Measurements from ENCODE around the gene TLE6.
"Not testable (repeated sequence)": the region's sequence is repeated elsewhere in the genome, so short reads cannot be mapped to it uniquely, and the experiment has no call there.

Gene TLE6

DNA sequence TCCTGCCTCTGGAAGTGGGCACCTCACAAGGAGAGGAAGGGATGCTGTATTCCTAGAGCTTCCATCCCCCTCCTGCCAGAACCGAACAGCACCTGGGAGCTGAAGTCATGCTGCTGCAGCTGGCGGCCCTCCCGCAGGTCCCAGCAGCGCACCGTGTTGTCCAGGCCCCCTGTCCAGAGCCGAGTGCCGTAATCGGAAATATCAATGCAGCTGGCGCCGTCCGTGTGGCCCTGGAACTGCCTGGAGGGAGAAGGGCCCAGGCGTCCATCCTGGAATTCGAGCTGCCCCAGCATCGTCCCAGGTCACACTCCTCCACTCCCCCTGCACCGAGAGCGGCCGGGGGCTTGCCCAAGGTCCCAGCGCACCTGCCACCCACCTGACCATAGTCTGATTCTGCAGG is 28.0 kb downstream of the TLE6 start:
- no peak for DNase-seq

DNA sequence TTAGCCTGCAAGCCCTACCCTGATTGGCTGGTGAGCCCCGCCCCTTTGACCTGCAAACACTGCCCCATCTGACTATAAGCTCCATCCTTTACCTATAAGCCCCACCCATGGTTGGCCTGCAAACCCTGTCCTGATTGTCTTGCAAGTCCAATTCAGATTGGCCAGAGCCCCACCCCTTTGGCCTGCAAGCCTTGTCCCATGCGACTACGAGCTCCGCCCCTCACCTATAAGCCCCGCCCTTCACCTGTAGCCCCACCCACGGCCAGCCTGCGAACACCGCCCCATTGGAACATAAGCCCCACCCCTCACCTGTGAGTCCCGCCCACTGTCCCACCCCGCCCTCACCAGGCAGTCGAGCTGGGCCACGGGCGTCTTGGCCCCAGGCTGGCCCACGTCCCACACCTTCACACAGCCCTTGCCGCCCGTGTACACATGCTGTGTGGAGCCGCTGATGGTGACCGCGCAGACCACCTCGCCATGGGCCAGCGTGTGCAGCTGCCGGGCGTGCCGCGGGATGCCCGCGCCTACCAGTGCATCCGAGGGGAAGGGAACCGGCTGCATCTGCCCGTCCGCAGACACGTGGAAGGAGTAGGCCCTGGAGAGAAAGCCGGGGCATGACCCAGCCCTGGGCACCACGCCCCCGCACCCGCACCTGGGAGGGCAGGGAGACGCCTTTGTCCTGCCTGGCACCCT is 28.9 kb downstream of the TLE6 start:
- DNase-seq = peak; percentile 18

DNA sequence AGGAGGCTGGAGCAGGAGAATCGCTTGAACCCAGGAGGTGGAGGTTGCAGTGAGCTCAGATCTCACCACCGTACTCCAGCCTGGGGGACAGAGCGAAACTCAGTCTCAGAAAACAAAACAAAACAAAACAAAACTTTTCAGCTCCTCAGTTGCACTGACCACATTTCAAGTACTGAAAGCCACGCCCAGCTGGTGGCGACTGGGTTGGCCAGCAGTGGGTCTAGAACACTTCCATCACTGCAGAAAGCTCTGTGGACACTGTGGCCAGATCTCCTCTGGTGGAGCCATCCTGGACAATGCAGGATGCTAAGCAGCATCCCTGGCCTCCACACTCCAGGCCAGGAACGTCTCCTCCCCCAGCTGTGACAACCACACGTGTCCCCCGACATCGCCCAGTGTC is 30.6 kb downstream of the TLE6 start:
- peak; percentile 50 for DNase-seq

DNA sequence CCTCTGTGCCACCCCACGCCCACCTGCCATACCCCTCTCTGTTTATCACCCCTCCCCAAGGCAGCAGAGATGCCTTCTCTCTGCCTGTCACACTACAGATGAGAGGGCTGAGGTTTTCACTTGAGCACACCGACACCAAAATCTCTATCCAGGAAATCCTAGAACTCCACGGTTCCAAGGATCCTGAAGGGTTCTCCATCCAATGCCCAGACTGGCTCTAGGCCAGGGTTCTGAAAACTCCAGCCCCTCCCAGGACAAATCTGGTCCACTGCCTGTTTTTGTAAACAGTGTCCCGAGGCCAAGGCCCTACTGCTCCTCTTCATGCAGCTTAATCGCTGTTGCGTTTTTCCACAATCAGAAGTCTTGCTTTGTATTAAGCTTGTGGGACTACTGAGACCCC is 31.6 kb downstream of the TLE6 start:
- no peak for DNase-seq

DNA sequence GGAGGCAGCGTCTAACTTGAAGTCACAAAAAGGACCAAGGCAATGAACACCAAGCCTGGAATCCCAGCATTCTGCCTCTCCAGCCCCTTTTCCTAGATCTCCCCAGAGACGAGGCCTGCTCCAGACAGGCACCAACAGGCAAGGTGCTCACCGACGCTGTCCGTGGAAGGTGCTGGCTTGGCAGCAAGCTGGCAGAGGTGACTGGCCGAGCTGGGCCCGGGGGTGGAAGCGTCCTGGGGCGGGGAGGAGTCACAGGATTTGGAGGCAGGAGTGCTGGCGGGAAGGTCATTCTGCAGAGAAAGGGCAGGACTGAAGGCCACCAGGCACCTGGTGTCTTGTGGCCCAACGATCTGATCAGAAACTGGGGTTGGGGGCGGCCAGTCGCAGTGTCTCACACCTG is 33.5 kb downstream of the TLE6 start:
- DNase-seq = no peak

DNA sequence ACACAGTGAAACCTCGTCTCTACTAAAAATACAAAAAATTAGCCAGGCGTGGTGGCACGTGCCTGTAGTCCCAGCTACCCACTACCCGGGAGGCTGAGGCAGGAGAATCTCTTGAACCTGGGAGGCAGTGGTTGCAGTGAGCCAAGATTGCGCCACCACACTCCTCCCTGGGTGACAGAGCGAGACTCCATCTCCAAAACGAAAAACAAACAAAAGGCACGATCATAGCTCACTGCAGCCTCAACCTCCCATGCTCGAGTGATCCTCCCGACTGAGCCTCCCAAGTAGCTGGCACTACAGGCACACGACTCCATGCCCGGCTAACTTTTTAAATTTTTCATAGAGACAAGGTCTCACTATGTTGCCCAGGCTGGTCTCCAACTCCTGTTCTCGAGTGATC is 34.7 kb downstream of the TLE6 start:
- not testable (repeated sequence) for DNase-seq

DNA sequence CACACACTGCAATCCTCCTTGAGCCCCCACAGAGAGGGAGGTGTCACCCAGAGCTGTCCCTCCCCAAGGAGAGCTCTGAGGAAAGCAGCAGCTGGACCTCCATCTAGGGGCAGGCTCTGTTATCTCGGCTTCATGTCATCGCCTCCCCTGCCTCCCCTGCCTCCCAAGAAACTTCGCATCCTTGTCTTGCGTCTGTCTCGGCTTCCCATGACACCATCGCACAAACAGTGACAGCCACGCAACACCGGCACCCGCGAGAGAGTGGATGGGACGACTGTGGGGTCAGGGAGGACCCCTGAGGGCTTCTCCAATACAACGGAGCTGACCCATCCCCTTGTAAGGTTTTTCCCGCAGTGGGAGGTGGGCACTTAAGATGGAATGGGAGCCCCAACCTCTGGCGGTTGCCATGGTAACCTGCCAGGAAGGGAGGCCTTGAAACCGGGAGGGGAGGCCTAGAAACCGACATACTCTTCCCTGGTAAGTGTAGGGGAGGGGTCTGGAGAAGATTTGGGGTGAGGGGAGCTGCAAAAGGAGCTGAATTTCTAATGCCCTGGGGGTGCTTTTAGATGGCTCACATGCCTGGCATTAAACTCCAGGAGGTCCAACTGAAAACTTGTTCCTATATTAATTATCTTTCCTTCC is 35.4 kb downstream of the TLE6 start:
- no peak for DNase-seq

DNA sequence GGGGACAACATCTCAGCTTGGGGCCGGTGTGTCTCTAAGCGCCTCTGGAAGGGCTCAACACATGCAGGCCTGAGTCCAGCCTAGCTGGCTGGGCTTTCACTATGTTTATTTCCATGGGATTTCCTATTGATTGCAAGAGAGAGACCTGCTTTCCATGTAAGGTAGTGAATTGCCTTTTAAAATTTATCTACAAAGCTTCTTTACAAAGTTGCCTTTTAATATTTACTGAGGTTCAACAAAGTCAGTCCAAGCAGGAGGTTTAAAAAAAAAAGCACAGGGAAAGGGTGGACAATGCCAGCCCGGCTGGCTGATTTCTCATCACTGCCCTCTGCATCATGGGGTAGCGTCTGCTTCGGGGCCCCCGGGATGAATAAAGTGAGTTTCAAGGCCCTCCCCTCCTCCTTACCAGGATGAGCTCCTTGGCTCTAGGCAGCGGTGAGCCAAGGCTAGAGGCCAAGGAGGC is 35.9 kb downstream of the TLE6 start:
- no peak for DNase-seq

DNA sequence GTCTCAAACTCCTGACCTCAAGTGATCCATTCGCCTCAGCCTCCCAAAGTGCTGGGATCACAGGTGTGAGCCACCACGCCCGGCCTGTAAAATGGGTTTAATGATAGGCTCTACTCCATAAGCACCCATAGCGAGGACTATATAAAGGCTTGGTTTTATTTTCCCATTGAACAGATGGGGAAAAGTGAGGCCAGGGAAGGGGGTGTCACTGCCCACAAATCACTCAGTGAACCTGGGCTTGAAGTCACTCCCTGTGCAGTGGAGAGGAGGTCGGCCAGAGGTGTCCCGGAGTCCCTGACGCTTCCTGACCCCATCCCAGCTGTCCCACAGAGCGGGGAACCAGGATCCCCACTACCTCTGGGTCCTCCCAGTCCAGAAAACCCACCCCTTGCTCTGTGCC is 36.8 kb downstream of the TLE6 start:
- DNase-seq = no peak

DNA sequence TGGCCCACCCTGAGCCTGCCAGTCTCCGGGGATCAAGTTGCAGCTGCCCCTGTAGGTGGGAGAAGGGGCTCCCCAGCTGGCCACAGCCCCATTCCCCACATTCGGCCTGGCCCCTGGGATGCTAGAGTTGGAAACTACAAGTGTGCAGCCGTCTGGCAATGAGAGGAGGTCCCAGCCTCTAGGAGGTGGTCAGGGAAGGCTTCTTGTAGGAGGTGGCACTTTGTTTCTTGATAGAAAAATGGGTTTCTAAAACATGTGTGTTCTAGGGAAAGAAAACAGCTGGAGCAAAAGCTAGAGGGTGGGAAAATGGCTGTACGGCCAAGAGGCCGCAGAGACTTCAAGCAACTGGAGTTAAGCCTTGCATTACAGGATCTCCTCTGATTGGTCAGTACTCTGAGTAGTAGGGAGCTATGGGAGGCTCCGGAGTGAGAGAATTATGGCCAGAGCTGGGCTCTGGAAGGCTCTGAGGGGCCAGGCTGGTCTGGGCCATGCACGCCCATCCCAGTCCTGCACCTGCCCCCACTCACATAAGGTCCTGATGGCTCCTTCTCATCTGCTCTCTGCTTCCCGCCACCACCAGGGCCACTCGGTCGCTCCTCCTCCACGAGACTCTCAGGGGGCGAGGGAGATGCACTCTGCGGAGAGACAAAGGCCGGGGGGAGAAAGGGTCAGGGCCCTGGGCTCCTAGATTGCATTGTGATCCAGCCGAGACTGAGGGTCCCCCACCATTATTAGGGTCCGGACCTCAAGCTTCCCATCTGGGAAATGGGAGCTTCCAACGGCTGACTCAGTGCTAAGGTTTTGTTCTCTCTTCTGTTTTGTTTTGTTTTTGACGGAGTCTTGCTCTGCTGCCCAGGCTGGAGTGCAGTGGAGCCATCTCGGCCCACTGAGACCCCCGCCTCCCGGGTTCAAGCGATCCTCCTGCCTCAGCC is 38.0 kb downstream of the TLE6 start:
- peak; percentile 23 for DNase-seq

DNA sequence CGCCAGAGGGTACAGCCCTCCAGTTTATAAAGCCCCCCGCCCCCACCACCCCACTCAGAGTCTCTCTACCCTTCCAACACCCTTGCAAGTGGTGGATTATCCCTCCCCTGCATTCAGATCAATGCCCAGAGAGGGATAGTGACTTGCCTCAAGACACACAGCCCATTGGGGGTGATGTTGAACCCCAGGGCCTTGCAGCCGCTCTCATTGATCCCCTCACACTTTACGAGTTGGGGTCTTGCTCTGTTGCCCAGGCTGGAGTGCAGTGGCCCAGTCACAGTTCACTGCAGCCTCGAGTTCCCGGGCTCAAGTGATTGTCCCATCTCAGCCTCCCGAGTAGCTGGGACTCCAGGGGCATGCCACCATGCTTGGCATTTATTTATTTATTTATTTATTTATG is 40.6 kb downstream of the TLE6 start:
- no peak for DNase-seq

DNA sequence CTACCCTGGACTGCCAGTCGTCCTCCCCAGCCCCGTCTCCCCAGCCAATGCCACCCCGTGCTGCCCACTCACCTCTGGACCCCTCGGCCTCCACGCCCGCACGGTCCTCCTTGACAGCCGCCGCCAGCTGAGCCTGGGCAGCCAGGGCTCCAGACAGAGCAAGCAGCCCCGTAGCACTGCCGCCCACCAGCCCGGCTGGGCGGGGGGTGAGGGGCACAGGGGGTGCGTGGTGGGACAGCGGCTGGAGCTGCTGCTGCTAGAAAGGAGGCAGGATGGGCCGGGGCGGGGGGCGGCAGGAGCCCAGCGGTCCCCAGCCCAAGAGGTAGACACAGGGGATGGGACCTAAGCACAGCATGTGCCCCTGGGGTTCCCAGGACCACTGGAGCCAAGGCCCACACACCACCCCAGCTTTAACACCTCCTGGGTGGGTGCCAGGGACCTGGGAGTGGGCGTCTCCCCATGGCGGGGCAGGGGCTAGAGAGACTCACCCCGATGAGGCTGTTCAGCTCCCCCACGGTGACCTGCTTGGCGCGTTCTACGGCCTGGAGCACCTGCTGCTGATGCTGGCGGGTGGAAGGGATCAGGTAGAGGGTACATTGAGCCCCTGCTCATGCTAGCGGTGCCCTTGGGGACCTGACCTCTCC is 42.0 kb downstream of the TLE6 start:
- DNase-seq = peak; percentile 19

DNA sequence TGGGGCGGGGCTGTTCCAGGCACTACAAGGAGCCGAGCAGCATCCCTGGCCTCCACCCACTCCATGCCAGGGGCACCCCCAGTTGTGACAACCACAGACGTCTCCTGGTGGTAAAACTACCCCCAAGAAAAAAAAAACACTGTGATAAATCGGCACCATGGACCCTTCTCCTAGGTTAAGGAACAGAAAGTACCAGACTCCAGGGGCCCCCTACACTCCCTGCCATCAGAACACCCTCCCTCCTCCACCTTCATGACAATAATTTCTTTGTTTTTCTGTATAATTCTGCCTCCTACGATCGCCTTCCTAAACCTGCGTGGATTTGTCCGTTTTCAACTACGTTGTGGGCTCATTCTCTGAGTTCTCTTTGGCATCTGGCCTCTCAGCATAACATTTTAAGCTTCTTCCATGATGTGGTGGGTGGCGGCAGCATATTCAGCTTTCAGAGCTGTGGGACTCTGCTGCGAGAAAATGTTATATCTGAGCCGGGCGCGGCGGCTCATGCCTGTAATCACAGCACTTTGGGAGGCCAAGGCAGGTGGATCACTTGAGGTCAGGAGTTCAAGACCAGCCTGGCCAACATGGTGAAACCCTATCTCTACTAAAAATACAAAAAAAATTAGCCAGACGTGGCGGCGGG is 43.1 kb downstream of the TLE6 start:
- DNase-seq = no peak

DNA sequence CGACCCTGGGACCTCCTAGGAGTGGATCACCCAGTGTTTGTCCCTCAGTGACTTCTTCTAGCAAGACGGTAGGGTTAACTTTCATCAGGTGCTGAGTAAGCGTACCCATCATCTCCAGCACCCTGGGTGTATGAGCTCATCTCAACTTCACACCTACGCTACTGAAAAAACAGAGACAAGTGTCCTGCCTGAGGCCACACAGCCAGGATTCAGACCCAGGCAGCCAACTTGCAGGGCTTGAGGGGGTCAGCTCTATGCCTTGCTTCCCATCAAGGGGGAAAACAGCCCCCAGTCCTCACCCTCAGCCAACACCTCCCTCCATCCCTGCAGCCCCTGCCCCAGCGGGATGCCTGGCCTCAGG is 47.1 kb downstream of the TLE6 start:
- peak; percentile 48 for DNase-seq

DNA sequence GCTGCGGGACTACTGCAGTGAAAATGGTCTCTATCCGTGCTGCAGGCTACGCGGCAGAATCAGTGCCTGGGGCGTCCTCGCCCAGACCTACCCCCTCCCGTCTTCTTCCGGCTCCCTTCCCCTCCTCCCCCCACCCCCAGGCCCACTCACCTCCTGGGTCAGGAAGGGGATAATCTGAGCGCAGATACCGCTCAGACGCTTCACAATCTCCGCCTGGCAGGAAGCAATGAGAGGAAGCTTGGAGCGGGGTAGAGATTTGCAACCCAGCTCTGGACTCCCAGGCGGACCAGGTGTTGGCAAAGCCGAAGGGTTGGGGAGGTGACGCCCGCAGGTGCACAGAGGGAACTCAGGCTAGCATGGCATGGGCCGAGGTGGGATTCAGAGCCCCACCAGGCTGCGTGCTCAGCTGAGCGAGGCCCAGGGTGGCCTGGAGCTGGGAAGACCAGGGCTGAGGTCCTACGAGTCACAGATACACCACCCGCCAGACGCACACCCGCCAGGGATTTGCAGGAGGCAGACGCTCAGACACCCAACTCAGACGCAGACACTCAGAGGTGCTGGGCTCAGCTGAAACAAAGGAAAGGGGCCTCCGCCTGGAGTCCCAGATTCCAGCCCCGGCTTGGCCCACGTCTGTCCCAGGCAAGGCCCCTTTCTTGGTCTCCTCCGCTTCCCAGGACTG is 47.6 kb downstream of the TLE6 start:
- DNase-seq = peak; percentile 69

DNA sequence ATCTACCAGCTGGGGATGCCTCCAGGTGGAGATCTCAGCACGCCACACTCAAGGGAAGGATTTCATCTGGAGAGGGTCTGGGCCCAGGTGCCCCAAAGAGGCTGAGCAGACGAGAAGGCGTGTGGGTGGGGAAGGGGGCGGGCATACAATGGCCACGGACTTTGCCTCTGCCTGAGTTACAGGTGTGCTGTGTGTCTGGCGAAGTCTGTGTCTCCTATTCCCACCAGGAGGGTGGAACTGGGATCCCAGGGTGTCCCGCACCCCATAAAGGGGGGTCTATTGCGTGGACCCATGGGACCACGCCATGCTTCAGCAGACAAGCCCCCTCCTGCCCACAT is 48.2 kb downstream of the TLE6 start:
- no peak for DNase-seq

DNA sequence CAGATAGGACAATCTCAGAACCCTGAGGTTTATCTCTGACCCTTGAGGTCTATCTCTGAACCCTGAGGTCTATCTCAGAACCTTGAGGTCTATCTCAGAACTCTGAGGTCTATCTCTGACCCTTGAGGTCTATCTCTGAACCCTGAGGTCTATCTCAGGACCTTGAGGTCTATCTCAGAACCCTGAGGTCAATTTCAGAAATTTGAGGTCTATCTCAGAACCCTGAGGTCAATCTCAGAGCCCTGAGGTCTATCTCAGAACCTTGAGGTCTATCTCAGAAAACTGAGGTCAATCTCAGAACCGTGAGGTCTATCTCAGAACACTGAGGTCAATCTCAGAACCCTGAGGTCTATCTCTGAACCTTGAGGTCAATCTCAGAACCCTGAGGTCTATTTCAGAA is 49.4 kb downstream of the TLE6 start:
- no peak for DNase-seq

DNA sequence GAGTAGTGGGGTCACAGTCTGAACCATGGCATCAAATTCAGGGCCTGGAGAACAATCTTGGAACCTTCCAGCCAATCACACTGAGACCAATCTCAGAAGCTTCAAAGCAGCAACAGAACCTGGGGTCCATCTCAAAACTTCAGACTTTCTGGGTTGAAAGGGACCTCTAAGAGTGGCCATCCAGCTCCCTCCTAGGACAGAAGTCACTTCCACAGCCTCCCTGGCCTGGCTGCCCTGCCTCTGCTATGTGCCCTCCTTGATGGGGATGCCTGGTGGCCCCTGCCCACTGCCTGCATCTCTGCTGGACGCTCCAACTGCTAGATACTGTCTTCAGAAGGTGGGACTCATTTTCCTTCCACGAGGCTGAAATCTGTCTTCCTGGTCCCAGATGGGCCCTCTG is 49.9 kb downstream of the TLE6 start:
- no peak for DNase-seq

DNA sequence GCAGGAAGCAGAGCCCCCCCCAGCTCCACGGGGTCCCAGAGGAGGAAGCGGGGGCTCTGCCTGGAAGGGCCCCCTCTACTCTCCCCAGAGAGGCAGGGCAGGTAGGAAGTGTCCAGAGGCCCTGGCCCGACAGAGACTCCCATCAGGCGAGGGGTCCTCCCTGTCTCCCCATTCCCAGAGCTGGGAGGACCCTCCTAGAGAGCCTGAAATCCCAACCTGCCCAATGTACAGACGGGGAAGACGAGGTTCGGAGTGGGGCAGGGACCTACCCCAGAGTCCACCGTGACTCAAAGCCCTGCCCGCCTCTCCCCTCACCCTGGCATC is 50.6 kb downstream of the TLE6 start:
- peak; percentile 22 for DNase-seq

DNA sequence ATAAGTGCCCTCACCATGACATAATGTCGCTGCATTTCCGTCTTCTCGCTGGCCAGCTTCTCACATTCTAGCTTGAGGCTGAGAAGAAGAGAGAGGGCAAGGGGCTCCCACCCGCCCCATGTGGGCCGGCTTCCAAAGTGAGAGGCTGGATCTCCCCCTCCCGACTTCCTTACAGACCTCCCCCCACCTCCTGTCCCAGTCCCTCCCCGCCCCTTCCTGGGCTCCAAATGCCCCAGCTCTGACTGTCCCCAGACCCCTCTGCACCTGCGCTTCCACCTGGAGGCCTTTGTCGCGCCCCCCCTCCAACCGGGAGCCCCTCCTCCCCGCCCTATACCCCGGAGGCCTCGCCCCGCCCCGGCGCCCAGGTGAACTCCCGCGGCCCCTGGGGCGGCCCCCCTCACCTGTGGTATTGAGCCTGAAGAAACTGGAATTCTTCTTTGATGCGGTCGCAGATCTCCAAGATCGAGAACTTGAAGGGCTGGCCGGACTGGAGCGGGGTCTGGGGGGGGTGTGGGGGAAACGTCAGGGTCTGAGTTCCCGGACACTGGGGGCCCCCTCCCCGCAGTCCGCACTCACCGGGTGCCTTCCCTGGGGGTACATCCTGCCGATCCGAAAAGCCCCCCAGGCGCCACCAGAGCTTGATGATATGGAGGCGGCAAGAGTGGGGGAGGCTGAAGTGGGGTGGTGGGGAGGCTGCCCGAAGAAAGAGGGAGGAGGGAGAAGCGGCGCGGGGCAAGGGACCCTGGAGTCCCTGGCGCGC is 51.1 kb downstream of the TLE6 start:
- DNase-seq = no peak

DNA sequence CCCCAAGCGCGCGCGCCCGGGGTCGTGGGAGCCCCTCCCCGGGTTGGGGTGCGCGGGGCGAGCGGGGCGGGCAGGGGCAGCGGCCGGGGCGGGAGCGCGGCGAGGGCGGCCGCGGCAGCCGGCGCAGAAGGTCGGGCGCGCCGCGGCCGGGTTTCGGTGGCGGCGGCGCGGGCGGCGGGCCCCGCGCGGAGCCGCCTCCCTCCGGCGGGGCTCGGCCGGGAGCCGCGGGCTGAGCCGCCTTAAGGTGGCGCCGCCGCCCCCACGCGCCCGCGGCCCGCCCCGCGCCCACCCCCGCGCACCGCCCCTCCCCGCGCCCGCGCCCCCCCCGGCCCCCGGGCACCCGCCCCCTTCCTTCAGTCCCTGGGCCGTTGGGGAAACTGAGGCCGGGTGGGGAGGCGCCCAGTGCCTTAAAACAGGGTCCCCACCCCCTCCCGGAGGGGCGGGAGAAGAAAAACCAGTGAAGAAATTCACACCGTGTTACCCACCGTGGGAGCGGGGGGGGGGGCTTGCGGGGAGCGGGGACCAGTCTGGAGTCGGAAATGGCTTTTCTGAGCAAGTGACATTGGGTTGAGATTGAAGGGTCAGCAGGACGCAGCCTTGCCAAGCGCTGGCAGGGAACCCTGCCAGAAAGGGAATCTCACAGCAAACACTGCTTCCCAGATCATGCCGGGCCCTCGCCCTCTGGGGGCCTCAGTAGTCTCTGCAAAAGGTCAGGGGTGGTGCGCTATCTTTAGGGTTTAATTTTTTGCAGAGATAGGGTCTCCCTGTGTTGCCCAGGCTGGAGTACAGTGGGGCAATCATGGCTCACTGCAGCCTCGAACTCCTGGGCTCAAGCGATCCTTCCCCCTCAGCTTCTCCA is 51.9 kb downstream of the TLE6 start, which contains the start of gene TLE2:
TLE2 (minus strand) TSS at position 216 of the 859 bp plus-strand sequence. CDS start 376 bp downstream, outside the sequence.
- peak; percentile 42 for DNase-seq
